Liver (tissue), 3 donors: Measurements from ENCODE around the gene HSPG2.

Experiments
- CTCF ChIP-seq: fragments of 150-350 bp; IDR thresholded peaks from 2 replicates; pipeline ENCODE4 v1.5.1; 2017; ENCODE audit warnings: improper control_type of control experiment, low read depth, low read length; ENCODE audit not compliant: missing input control
- FOXA2 ChIP-seq: IDR thresholded peaks from 2 replicates; pipeline ENCODE4 v1.6.1; 2016; ENCODE audit warnings: antibody characterized with exemption
- YY1 ChIP-seq: IDR thresholded peaks from 2 replicates; pipeline ENCODE4 v1.6.1; 2016; ENCODE audit warnings: antibody characterized with exemption, mild to moderate bottlenecking
- TF ChIP-seq, protein P1 (sequence below): IDR thresholded peaks from 2 replicates; pipeline ENCODE4 v1.6.1; 2016; ENCODE audit warnings: antibody characterized with exemption
- TF ChIP-seq, protein P2 (sequence below): IDR thresholded peaks from 2 replicates; pipeline ENCODE4 v1.6.1; 2016; ENCODE audit warnings: antibody characterized with exemption, mild to moderate bottlenecking
- donor health status: healthy.
- donor health status: healthy.

GRCh38 chr1:21838359-21839157 is 98.6 kb downstream of the HSPG2 start:
- TF ChIP-seq, protein P1, sequence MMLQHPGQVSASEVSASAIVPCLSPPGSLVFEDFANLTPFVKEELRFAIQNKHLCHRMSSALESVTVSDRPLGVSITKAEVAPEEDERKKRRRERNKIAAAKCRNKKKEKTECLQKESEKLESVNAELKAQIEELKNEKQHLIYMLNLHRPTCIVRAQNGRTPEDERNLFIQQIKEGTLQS, result no peak
- no peak for TF ChIP-seq CTCF
- no peak for TF ChIP-seq FOXA2
- no peak for TF ChIP-seq YY1
- TF ChIP-seq, protein P2, sequence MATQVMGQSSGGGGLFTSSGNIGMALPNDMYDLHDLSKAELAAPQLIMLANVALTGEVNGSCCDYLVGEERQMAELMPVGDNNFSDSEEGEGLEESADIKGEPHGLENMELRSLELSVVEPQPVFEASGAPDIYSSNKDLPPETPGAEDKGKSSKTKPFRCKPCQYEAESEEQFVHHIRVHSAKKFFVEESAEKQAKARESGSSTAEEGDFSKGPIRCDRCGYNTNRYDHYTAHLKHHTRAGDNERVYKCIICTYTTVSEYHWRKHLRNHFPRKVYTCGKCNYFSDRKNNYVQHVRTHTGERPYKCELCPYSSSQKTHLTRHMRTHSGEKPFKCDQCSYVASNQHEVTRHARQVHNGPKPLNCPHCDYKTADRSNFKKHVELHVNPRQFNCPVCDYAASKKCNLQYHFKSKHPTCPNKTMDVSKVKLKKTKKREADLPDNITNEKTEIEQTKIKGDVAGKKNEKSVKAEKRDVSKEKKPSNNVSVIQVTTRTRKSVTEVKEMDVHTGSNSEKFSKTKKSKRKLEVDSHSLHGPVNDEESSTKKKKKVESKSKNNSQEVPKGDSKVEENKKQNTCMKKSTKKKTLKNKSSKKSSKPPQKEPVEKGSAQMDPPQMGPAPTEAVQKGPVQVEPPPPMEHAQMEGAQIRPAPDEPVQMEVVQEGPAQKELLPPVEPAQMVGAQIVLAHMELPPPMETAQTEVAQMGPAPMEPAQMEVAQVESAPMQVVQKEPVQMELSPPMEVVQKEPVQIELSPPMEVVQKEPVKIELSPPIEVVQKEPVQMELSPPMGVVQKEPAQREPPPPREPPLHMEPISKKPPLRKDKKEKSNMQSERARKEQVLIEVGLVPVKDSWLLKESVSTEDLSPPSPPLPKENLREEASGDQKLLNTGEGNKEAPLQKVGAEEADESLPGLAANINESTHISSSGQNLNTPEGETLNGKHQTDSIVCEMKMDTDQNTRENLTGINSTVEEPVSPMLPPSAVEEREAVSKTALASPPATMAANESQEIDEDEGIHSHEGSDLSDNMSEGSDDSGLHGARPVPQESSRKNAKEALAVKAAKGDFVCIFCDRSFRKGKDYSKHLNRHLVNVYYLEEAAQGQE, result no peak
